H1 (cell line): Measurements from ENCODE around the gene GFY. TPM values are rescaled to one million over a fixed set of nuclear protein-coding genes. Genes with fewer than 3 reads are reported as not detected.
A peak's percentile ranks its signal among the peaks of the same experiment; 100 is the strongest.

ENCODE experiments used
- CTCF ChIA-PET: fragments of 300-600 bp; sonication (Branson Sonifier 250); formaldehyde crosslinking; loops from one replicate; lab custom pipeline; 2021; ENCODE audit not compliant: partially characterized antibody; lab: Charles Lee
- POLR2A ChIA-PET: fragments of 300-600 bp; sonication (Branson Sonifier 250); formaldehyde crosslinking; loops from one replicate; lab custom pipeline; 2021; ENCODE audit warnings: inconsistent platforms; ENCODE audit not compliant: partially characterized antibody; lab: Charles Lee
- DNase-seq, 2 experiments: peaks; one replicate each; pipeline versions ENCODE4 v3.0.0 to v3.0.0-alpha.2; 2010 to 2022; ENCODE audit warnings: low spot score in 2 of 2, low read depth in 1 of 2, mixed read lengths in 1 of 2
- FAIRE-seq: peaks from 2 replicates; lab custom pipeline; 2011; peaks lifted over from hg19 to GRCh38; lab: Jason Lieb, UNC
- H2AFZ ChIP-seq: 2 replicates; pipeline ENCODE4 v1.8.1; 2012; ENCODE audit warnings: low read length, inconsistent platforms
- H2AK5ac ChIP-seq: 2 replicates; pipeline ENCODE4 v1.6.1; 2013; ENCODE audit warnings: low read depth, low read length
- H2BK120ac ChIP-seq: replicated peaks from 2 replicates; pipeline ENCODE3; 2013; ENCODE audit warnings: low read depth, low read length, inconsistent platforms
- H2BK12ac ChIP-seq: 2 replicates; pipeline ENCODE4 v1.6.1; 2013; ENCODE audit warnings: low read depth, low read length
- H2BK15ac ChIP-seq: 2 replicates; pipeline ENCODE4 v1.6.1; 2013; ENCODE audit warnings: low read length
- H2BK20ac ChIP-seq: 2 replicates; pipeline ENCODE4 v1.6.1; 2013; ENCODE audit warnings: low read length
- H2BK5ac ChIP-seq: 2 replicates; pipeline ENCODE4 v1.6.1; 2013; ENCODE audit warnings: low read depth, low read length
- H3K14ac ChIP-seq: 2 replicates; pipeline ENCODE4 v1.6.1; 2013; ENCODE audit warnings: inconsistent platforms; ENCODE audit not compliant: insufficient read length
- H3K18ac ChIP-seq: 2 replicates; pipeline ENCODE4 v1.6.1; 2013; ENCODE audit warnings: low read length; ENCODE audit errors: extremely low read depth
- H3K23ac ChIP-seq: 2 replicates; pipeline ENCODE4 v1.6.1; 2013; ENCODE audit warnings: inconsistent platforms; ENCODE audit not compliant: insufficient read length
- H3K23me2 ChIP-seq: 2 replicates; pipeline ENCODE4 v1.6.1; 2013; ENCODE audit warnings: low read depth, low read length
- H3K27ac ChIP-seq: 2 replicates; pipeline ENCODE4 v1.6.1; 2011; ENCODE audit warnings: low read depth, low read length, inconsistent platforms
- H3K27me3 ChIP-seq, 4 experiments: replicated peaks in 1 of 4; 1 replicate in 1 of 4; 2 replicates in 3 of 4; pipeline versions ENCODE4 v1.6.1 to v1.8.1; 2011 to 2013; ENCODE audit warnings: low read length in 3 of 4, mild to moderate bottlenecking in 3 of 4, inconsistent platforms in 2 of 4, mixed read lengths in 2 of 4, moderate library complexity in 1 of 4; ENCODE audit not compliant: control insufficient read depth in 3 of 4, insufficient read depth in 3 of 4; ENCODE audit errors: extremely low read depth in 1 of 4
- H3K36me3 ChIP-seq, 4 experiments: 2 replicates each; pipeline versions ENCODE4 v1.6.1 to v1.8.1; 2011 to 2013; ENCODE audit warnings: mild to moderate bottlenecking in 4 of 4, low read length in 3 of 4, moderate library complexity in 2 of 4, control low read depth in 1 of 4, inconsistent platforms in 1 of 4; ENCODE audit not compliant: insufficient read depth in 4 of 4, control insufficient read depth in 2 of 4
- H3K4ac ChIP-seq: replicated peaks from 2 replicates; pipeline ENCODE3; 2013; ENCODE audit warnings: low read length, low read depth, mixed read lengths, inconsistent platforms; ENCODE audit not compliant: insufficient read length
- H3K4me1 ChIP-seq, 4 experiments: replicated peaks in 1 of 4; 1 replicate in 1 of 4; 2 replicates in 3 of 4; pipeline versions ENCODE4 v1.6.1 to v1.8.1; 2011 to 2013; ENCODE audit warnings: low read length in 3 of 4, inconsistent platforms in 2 of 4, mixed read lengths in 1 of 4; ENCODE audit not compliant: insufficient read depth in 4 of 4, control insufficient read depth in 3 of 4
- H3K4me2 ChIP-seq, 2 experiments: 2 replicates each; pipeline versions ENCODE4 v1.6.1 to v1.8.1; 2011 to 2013; ENCODE audit warnings: low read depth in 2 of 2, low read length in 2 of 2, control low read depth in 1 of 2, inconsistent platforms in 1 of 2, mild to moderate bottlenecking in 1 of 2; ENCODE audit not compliant: insufficient read depth in 1 of 2
- H3K4me3 ChIP-seq, 4 experiments: fragments of 200-600, 300-600 bp in 1 of 4; sonication (generic), shearing (Covaris generic), sonication (Bioruptor Twin) in 1 of 4; 2 replicates each; pipeline versions ENCODE4 v1.5.1 to v1.8.1; 2011 to 2016; ENCODE audit warnings: low read length in 4 of 4, low read depth in 3 of 4, control low read depth in 2 of 4, inconsistent platforms in 2 of 4, mild to moderate bottlenecking in 2 of 4, mixed read lengths in 1 of 4, moderate library complexity in 1 of 4; ENCODE audit not compliant: insufficient read depth in 2 of 4; ENCODE audit errors: extremely low read depth in 1 of 4
- H3K56ac ChIP-seq: replicated peaks from 2 replicates; pipeline ENCODE3; 2013; ENCODE audit warnings: low read depth, mild to moderate bottlenecking, mixed read lengths, low read length, inconsistent platforms; ENCODE audit not compliant: insufficient read length
- H3K79me1 ChIP-seq: 2 replicates; pipeline ENCODE4 v1.6.1; 2013; ENCODE audit warnings: low read depth, low read length, control low read depth
- H3K79me2 ChIP-seq, 2 experiments: 2 replicates each; pipeline versions ENCODE4 v1.6.1 to v1.8.1; 2012 to 2013; ENCODE audit warnings: low read length in 2 of 2, mild to moderate bottlenecking in 2 of 2, inconsistent platforms in 1 of 2; ENCODE audit not compliant: insufficient read depth in 2 of 2, control insufficient read depth in 1 of 2
- H3K9ac ChIP-seq, 4 experiments: replicated peaks in 1 of 4; 1 replicate in 1 of 4; 2 replicates in 3 of 4; pipeline versions ENCODE4 v1.6.1 to v1.8.1; 2011 to 2013; ENCODE audit warnings: low read depth in 3 of 4, low read length in 3 of 4, control low read depth in 2 of 4, mild to moderate bottlenecking in 2 of 4, moderate library complexity in 2 of 4, inconsistent platforms in 1 of 4; ENCODE audit errors: extremely low read depth in 1 of 4
- H3K9me3 ChIP-seq, 2 experiments: 2 replicates each; pipeline versions ENCODE4 v1.6.1 to v1.8.1; 2012 to 2013; ENCODE audit warnings: mild to moderate bottlenecking in 2 of 2, moderate library complexity in 2 of 2, control low read depth in 1 of 2, inconsistent platforms in 1 of 2, low read depth in 1 of 2, low read length in 1 of 2, mixed read lengths in 1 of 2; ENCODE audit not compliant: insufficient read depth in 2 of 2
- H4K20me1 ChIP-seq, 2 experiments: replicated peaks in 1 of 2; 2 replicates each; pipeline versions ENCODE3 to v1.8.1; 2011 to 2013; ENCODE audit warnings: inconsistent platforms in 2 of 2, low read length in 2 of 2, mild to moderate bottlenecking in 1 of 2; ENCODE audit not compliant: insufficient read depth in 2 of 2, control insufficient read depth in 1 of 2
- H4K5ac ChIP-seq: 2 replicates; pipeline ENCODE4 v1.6.1; 2013; ENCODE audit warnings: low read length, low read depth, mixed read lengths, inconsistent platforms; ENCODE audit not compliant: insufficient read length
- H4K8ac ChIP-seq: 2 replicates; pipeline ENCODE4 v1.8.0; 2013; ENCODE audit warnings: mild to moderate bottlenecking, moderate library complexity, low read length, inconsistent platforms; ENCODE audit not compliant: insufficient read depth; ENCODE audit errors: extremely low read depth
- H4K91ac ChIP-seq: replicated peaks from 2 replicates; pipeline ENCODE3; 2013; ENCODE audit warnings: low read length, mixed read lengths, inconsistent platforms; ENCODE audit not compliant: insufficient read length
- ASH2L ChIP-seq: fragments of 200-600, 300-600 bp; sonication (generic); IDR thresholded peaks from one replicate; pipeline ENCODE4 v1.7.1; 2017; ENCODE audit warnings: low read length
- JUND ChIP-seq: IDR thresholded peaks from 2 replicates; pipeline ENCODE4 v1.6.1; 2011; ENCODE audit warnings: mild to moderate bottlenecking, improper control_type of control experiment, low read length
- SRF ChIP-seq: IDR thresholded peaks from 2 replicates; pipeline ENCODE4 v1.6.1; 2011; ENCODE audit warnings: mild to moderate bottlenecking, low read depth, low read length, moderate library complexity
- SUZ12 ChIP-seq: fragments of 200-600 bp; sonication (generic); IDR thresholded peaks from 2 replicates; pipeline ENCODE4 v1.6.1; 2012; ENCODE audit warnings: mild to moderate bottlenecking, inconsistent platforms, low read length, moderate library complexity, mixed read lengths
- USF2 ChIP-seq: IDR thresholded peaks from 2 replicates; pipeline ENCODE4 v1.6.1; 2011; ENCODE audit warnings: low read length, improper control_type of control experiment
- WGBS, 2 experiments: shearing (Covaris generic) in 1 of 2; methylation state at CpG; one replicate each; pipeline versions ENCODE4 v1.1.6 to v1.1.7; 2013 to 2015; ENCODE audit warnings: low lambda C conversion rate in 2 of 2, mixed read lengths in 2 of 2, inconsistent platforms in 1 of 2, low coverage in 1 of 2, missing lambda C conversion rate in 1 of 2; ENCODE audit not compliant: insufficient replicate concordance in 2 of 2, insufficient coverage in 1 of 2, insufficient read length in 1 of 2; ENCODE audit errors: extremely low coverage in 1 of 2, missing lambda C conversion rate in 1 of 2; 5-methylcytosine and 5-hydroxymethylcytosine counted together
- polyA plus RNA-seq, 7 experiments: library from polyadenylated mRNA; depleted of rRNA in 3 of 7; stranded (reverse) in 5 of 7; unstranded in 2 of 7; fragments of >200 nt in 5 of 7; fragments of 200-250 nt in 2 of 7; gene quantifications; 1 replicate in 5 of 7; 2 replicates in 1 of 7; 4 replicates in 1 of 7; pipeline versions ENCODE4 v1.2.1 to v1.2.3, GENCODE V29; 2011 to 2013; ENCODE audit warnings: missing spikeins in 2 of 7, mixed read lengths in 2 of 7
- total RNA-seq: library from RNA; stranded (reverse); fragmentation: NEBNext Ultra II Directional; extraction: Animal tissue kit (Norgen Biotek cat#: 25700); gene quantifications from 2 replicates; pipeline ENCODE4 v1.2.1, GENCODE V29; 2021

The GFY gene
- total and polyA plus RNA-seq, 2 of the 8 experiments (the other 6 are each of a cell fraction or from before 2014, with no cell fraction given): 0.68 to 0.93 TPM

- Histone ChIP-seq H3K4ac (no peak overlapping the region), H2AK5ac (no peak overlapping the region), H4K20me1 (no peaks in the 10 kb centered on the region), H3K27me3 (peaks cover 25 to 48% (median 43%) of the 10 kb centered on the region in 4 experiments), H3K27ac (no peak overlapping the region), H2BK15ac (no peak overlapping the region), H2BK5ac (no peak overlapping the region), H3K9me3 (no peaks in the 10 kb centered on the region), H3K56ac (no peak overlapping the region), H3K4me2 (peak overlapping the region; percentile 53 to 73), H3K23ac (no peak overlapping the region), H3K23me2 (peaks cover 20% of the 10 kb centered on the region; the same call in 1 of the 2 replicates), H4K5ac (no peak overlapping the region), H4K91ac (no peak overlapping the region), H2BK120ac (no peak overlapping the region), H3K36me3 (no peaks in the 10 kb centered on the region), H2BK20ac (no peak overlapping the region), H3K9ac (no peak overlapping the region), H3K4me3 (peak overlapping the region; percentile 39 to 57 (median 50)), H3K18ac (no peak overlapping the region), H4K8ac (no peak overlapping the region; the same call in 1 of the 2 replicates), H2BK12ac (no peak overlapping the region), H3K79me2 (no peaks in the 10 kb centered on the region), H3K14ac (no peak overlapping the region), H2AFZ (no peak overlapping the region), H3K79me1 (no peaks in the 10 kb centered on the region), H3K4me1 (peaks cover 0 to 13% (median 8%) of the 10 kb centered on the region in 4 experiments; a peak in 5 of 7 replicates)
- POLR2A ChIA-PET: interaction anchor here (0.7 to 4.1 kb wide), 6 partner anchors 9 to 114 kb away, joined by 3 to 13 read pairs (median 4); partner anchors contain the start of genes ALDH16A1, GFY, PIH1D1 and RCN3
- FAIRE-seq (no peak), DNase-seq (no peak)
- WGBS, 2 experiments: 33% methylated on average over 18 of the region's 19 CpGs; no CpG with 5 or more reads in 1 of the 2 experiments
- CTCF ChIA-PET: interaction anchor here (1.5 to 3.3 kb wide), 6 partner anchors 10 to 74 kb away, joined by 5 to 15 read pairs (median 8); partner anchors contain the start of genes GFY and PIH1D1
- no peak for TF ChIP-seq JUND
- no peak for TF ChIP-seq ASH2L
- TF ChIP-seq SRF: no peak
- no peak for TF ChIP-seq USF2
- TF ChIP-seq SUZ12: 0 out of 2 replicates have a peak, but pooled peaks have one; percentile 31
These were observed 15.4 kb downstream of the GFY start for GRCh38 chr19:49440439-49441209.
